ENCODE data around the gene TRIM59.

DNA sequence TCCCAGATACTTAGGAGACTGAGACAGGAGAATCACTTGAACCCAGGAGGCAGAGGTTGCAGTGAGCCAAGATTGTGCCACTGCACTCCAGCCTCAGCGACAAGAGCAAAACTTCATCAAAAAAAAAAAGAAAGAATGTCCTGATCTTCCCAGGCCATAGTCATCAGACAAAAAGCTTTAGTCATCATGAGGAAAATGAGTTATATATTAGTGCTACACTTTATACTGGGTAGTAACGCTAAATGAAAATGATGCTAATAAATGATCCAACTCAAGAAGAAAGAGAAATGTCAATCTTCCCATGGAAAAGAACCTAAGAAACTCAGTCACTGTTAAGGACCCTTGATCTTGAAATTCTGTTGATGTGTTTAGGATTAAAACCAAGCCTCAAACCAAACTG lies 26.3 kb upstream of the TRIM59 start:
- TF ChIP-seq, protein P1, sequence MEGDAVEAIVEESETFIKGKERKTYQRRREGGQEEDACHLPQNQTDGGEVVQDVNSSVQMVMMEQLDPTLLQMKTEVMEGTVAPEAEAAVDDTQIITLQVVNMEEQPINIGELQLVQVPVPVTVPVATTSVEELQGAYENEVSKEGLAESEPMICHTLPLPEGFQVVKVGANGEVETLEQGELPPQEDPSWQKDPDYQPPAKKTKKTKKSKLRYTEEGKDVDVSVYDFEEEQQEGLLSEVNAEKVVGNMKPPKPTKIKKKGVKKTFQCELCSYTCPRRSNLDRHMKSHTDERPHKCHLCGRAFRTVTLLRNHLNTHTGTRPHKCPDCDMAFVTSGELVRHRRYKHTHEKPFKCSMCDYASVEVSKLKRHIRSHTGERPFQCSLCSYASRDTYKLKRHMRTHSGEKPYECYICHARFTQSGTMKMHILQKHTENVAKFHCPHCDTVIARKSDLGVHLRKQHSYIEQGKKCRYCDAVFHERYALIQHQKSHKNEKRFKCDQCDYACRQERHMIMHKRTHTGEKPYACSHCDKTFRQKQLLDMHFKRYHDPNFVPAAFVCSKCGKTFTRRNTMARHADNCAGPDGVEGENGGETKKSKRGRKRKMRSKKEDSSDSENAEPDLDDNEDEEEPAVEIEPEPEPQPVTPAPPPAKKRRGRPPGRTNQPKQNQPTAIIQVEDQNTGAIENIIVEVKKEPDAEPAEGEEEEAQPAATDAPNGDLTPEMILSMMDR (IDR thresholded peaks at IDR 0.05) = no peak
- no peak for TF ChIP-seq POLR2A (IDR thresholded peaks at IDR 0.05)
